Stimulated activated CD4-positive, alpha-beta T cell treated with anti-CD3 and anti-CD28 coated beads, Interleukin-4, amount 100 ng/mL, for 4 hours (primary cell): Measurements from ENCODE around the gene TRIM37.

Source experiments
- DNase-seq, 2 experiments: peaks; one replicate each; pipeline ENCODE4 v3.0.0-alpha.2; 2020

The TRIM37 gene

GRCh38 chr17:59027750-59028149, 78.9 kb downstream of the TRIM37 start:
- no peak for DNase-seq

GRCh38 chr17:59026176-59026939, 80.3 kb downstream of the TRIM37 start:
- no peak for DNase-seq

GRCh38 chr17:59024916-59025315, 81.8 kb downstream of the TRIM37 start:
- no peak for DNase-seq

GRCh38 chr17:59018019-59018418, 88.7 kb downstream of the TRIM37 start:
- no peak for DNase-seq

- DNase-seq: no peak
Observed at GRCh38 chr17:59011975-59012374, 94.7 kb downstream of the TRIM37 start.

- DNase-seq: no peak
Observed at GRCh38 chr17:59010026-59010425, 96.7 kb downstream of the TRIM37 start.

- no peak for DNase-seq
Observed at GRCh38 chr17:59008737-59009136, 97.9 kb downstream of the TRIM37 start.

GRCh38 chr17:59007995-59008394, 98.7 kb downstream of the TRIM37 start:
- no peak for DNase-seq

- peak; percentile 55 to 57 for DNase-seq
Observed at GRCh38 chr17:59004338-59005111, 102.2 kb downstream of the TRIM37 start.

- DNase-seq: no peak
Observed at GRCh38 chr17:59003860-59004259, 102.8 kb downstream of the TRIM37 start.

GRCh38 chr17:59002848-59003247, 103.8 kb downstream of the TRIM37 start:
- DNase-seq: no peak

GRCh38 chr17:59002126-59002525, 104.6 kb downstream of the TRIM37 start:
- no peak for DNase-seq

GRCh38 chr17:59001158-59001814, 105.4 kb downstream of the TRIM37 start:
- DNase-seq: peak; percentile 51 to 81

- no peak for DNase-seq
Observed at GRCh38 chr17:59000022-59000421, 106.7 kb downstream of the TRIM37 start.

- DNase-seq: no peak
Observed at GRCh38 chr17:58999500-58999899, 107.2 kb downstream of the TRIM37 start.

- DNase-seq: no peak
Observed at GRCh38 chr17:58998871-58999270, 107.8 kb downstream of the TRIM37 start.

- no peak for DNase-seq
Observed at GRCh38 chr17:58997756-58998553, 108.7 kb downstream of the TRIM37 start.

GRCh38 chr17:58996968-58997367, 109.7 kb downstream of the TRIM37 start:
- DNase-seq: no peak

- no peak for DNase-seq
Observed at GRCh38 chr17:58995247-58995940, 111.3 kb downstream of the TRIM37 start.

- DNase-seq: no peak
Observed at GRCh38 chr17:58993311-58993710, 113.4 kb downstream of the TRIM37 start.

- DNase-seq: no peak
Observed at GRCh38 chr17:58991718-58992331, 114.9 kb downstream of the TRIM37 start.

GRCh38 chr17:58989629-58990028, 117.1 kb downstream of the TRIM37 start:
- DNase-seq: no peak
